GM19328 (cell line): ENCODE results near the gene TRMU.

Source experiments
- ATAC-seq: cut with Tn5 transposase; IDR thresholded peaks from one replicate; pipeline ENCODE4 v1.9.1; 2021; ENCODE audit warnings: mild to moderate bottlenecking, moderate library complexity; ENCODE audit not compliant: unreplicated experiment

Gene TRMU

GRCh38 chr22:46354993-46355305 lies 19.4 kb downstream of the TRMU start:
- no peak for ATAC-seq

- no peak for ATAC-seq
Observed at GRCh38 chr22:46355369-46355995, 20.0 kb downstream of the TRMU start.

- no peak for ATAC-seq
Observed at GRCh38 chr22:46355996-46356471, 20.5 kb downstream of the TRMU start.

- no peak for ATAC-seq
Observed at GRCh38 chr22:46356496-46357480, 21.3 kb downstream of the TRMU start.

- ATAC-seq = no peak
Observed at GRCh38 chr22:46357711-46358520, 22.4 kb downstream of the TRMU start.

GRCh38 chr22:46358766-46359165 lies 23.3 kb downstream of the TRMU start:
- no peak for ATAC-seq

- no peak for ATAC-seq
Observed at GRCh38 chr22:46359362-46359761, 23.8 kb downstream of the TRMU start.

GRCh38 chr22:46360097-46360496 lies 24.6 kb downstream of the TRMU start:
- no peak for ATAC-seq

GRCh38 chr22:46360891-46361290 lies 25.4 kb downstream of the TRMU start:
- no peak for ATAC-seq

GRCh38 chr22:46361826-46362202 lies 26.3 kb downstream of the TRMU start:
- ATAC-seq = no peak

- ATAC-seq = no peak
Observed at GRCh38 chr22:46362203-46362933, 26.9 kb downstream of the TRMU start.

GRCh38 chr22:46362934-46363515 lies 27.5 kb downstream of the TRMU start:
- ATAC-seq = no peak

GRCh38 chr22:46363611-46364321 lies 28.3 kb downstream of the TRMU start:
- no peak for ATAC-seq

GRCh38 chr22:46364341-46365165 lies 29.0 kb downstream of the TRMU start:
- ATAC-seq = no peak

- no peak for ATAC-seq
Observed at GRCh38 chr22:46365166-46365624, 29.7 kb downstream of the TRMU start.

- no peak for ATAC-seq
Observed at GRCh38 chr22:46366327-46366731, 30.8 kb downstream of the TRMU start.

GRCh38 chr22:46366801-46367706 lies 31.5 kb downstream of the TRMU start:
- ATAC-seq = no peak
